Astrocyte of the spinal cord (primary cell): ENCODE data around the gene TOR1AIP1.

Experiments used
- DNase-seq: peaks from one replicate; pipeline ENCODE4 v3.0.0; 2011; ENCODE audit warnings: low read depth, low spot score
- H3K4me3 ChIP-seq: 2 replicates; pipeline ENCODE4 v1.5.1; 2011; ENCODE audit warnings: low read depth, mild to moderate bottlenecking, low read length, moderate library complexity
- in situ Hi-C: cut with HindIII; loops from 2 replicates; pipeline ENCODE4 v1.10.0; 2017; ENCODE audit warnings: low sequenced_read_pairs
- TF ChIP-seq, protein P1 (sequence below): IDR thresholded peaks from 2 replicates; pipeline ENCODE4 v1.5.1; 2012; ENCODE audit warnings: low read depth, mild to moderate bottlenecking, low read length, inconsistent platforms

Gene TOR1AIP1

GRCh38 chr1:179910934-179911333, 28.8 kb downstream of the TOR1AIP1 start:
- TF ChIP-seq, protein P1, sequence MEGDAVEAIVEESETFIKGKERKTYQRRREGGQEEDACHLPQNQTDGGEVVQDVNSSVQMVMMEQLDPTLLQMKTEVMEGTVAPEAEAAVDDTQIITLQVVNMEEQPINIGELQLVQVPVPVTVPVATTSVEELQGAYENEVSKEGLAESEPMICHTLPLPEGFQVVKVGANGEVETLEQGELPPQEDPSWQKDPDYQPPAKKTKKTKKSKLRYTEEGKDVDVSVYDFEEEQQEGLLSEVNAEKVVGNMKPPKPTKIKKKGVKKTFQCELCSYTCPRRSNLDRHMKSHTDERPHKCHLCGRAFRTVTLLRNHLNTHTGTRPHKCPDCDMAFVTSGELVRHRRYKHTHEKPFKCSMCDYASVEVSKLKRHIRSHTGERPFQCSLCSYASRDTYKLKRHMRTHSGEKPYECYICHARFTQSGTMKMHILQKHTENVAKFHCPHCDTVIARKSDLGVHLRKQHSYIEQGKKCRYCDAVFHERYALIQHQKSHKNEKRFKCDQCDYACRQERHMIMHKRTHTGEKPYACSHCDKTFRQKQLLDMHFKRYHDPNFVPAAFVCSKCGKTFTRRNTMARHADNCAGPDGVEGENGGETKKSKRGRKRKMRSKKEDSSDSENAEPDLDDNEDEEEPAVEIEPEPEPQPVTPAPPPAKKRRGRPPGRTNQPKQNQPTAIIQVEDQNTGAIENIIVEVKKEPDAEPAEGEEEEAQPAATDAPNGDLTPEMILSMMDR, result no peak
- no peak overlapping the region for H3K4me3 ChIP-seq
- in situ Hi-C loops, result no loop called here
- no peak for DNase-seq

GRCh38 chr1:179911812-179912211, 29.7 kb downstream of the TOR1AIP1 start:
- in situ Hi-C loops, result no loop called here
- H3K4me3 ChIP-seq, result no peak overlapping the region
- no peak for DNase-seq
- TF ChIP-seq, protein P1, result no peak

- H3K4me3 ChIP-seq, result no peak overlapping the region
- in situ Hi-C loops, result no loop called here
- TF ChIP-seq, protein P1, result no peak
- DNase-seq, result no peak
Observed at GRCh38 chr1:179917601-179918429, 35.7 kb downstream of the TOR1AIP1 start.

DNA sequence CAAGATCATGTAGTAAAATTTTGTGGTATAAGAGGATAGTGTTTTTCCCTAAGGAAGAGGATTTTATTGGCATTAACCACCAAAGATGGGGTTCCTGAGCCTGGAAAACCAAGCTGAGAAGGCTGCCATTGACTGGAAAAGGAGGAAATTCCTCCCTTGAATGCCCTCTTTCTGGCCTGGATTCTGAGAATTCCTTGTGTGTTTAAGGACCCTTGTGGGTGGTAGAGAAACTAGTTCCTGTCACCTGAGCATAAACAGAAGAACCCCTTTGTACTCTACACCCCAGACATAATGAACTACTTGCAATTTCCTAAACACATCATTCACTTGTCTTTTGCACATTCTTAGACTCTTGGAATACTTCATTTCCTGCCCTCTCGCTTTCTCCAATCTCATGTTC, 39.4 kb downstream of the TOR1AIP1 start:
- TF ChIP-seq, protein P1, result no peak
- no peak for DNase-seq
- H3K4me3 ChIP-seq, result no peak overlapping the region
- in situ Hi-C loops, result no loop called here

- TF ChIP-seq, protein P1, result no peak
- no peak for DNase-seq
- in situ Hi-C loops, result no loop called here
- no peak overlapping the region for H3K4me3 ChIP-seq
Observed at GRCh38 chr1:179921981-179922872, 40.1 kb downstream of the TOR1AIP1 start.

GRCh38 chr1:179923029-179923428, 40.9 kb downstream of the TOR1AIP1 start:
- H3K4me3 ChIP-seq, result no peak overlapping the region
- in situ Hi-C loops, result no loop called here
- TF ChIP-seq, protein P1, result no peak
- DNase-seq, result no peak
